HepG2 (cell line): ENCODE measurements around the gene ZIC4. TPM values are rescaled to one million over a fixed set of nuclear protein-coding genes. Genes with fewer than 3 reads are reported as not detected.

ENCODE experiments used
- ATAC-seq: fragments of 200-7000 bp; cut with Tn5 transposase; 3 replicates; pipeline ENCODE4 v1.9.1; 2020; ENCODE audit warnings: mild to moderate bottlenecking, moderate library complexity
- BruUV-seq: library from RNA; stranded (reverse); fragments of 400-500 nt; replicated peaks from 2 replicates; lab custom pipeline; 2021; lab: Mats Ljungman, UMichigan
- CTCF ChIA-PET: fragments of 300-600 bp; formaldehyde crosslinking; extraction: SDS; loops from one replicate; lab custom pipeline; 2021; ENCODE audit warnings: low total read pairs, inconsistent platforms, low intra/inter-chr PET ratio; lab: Yijun Ruan, JAX
- POLR2A ChIA-PET: fragments of 350-600 bp; sonication (Branson Sonifier 250); formaldehyde crosslinking; loops from one replicate; lab custom pipeline; 2020; ENCODE audit warnings: antibody characterized with exemption, inconsistent platforms; lab: Yijun Ruan, JAX
- DNase-seq: peaks from one replicate; pipeline ENCODE4 v3.0.0-alpha.2; 2015; ENCODE audit warnings: low spot score
- FAIRE-seq: peaks from 3 replicates; lab custom pipeline; 2011; peaks lifted over from hg19 to GRCh38; lab: Jason Lieb, UNC
- H2AFZ ChIP-seq: one replicate; pipeline ENCODE4 v1.6.1; 2011; ENCODE audit warnings: low read length, inconsistent platforms
- H3K27ac ChIP-seq: fragments of 300-600 bp; 3 replicates; pipeline ENCODE4 v1.8.0; 2011; ENCODE audit warnings: mixed run types, mild to moderate bottlenecking, mixed read lengths, low read length, inconsistent platforms; ENCODE audit not compliant: insufficient read depth; ENCODE audit errors: extremely low read length
- H3K27me3 ChIP-seq, 2 experiments: fragments of 200-600 bp in 1 of 2; 2 replicates in 1 of 2; 3 replicates in 1 of 2; pipeline versions ENCODE4 v1.6.0 to v1.8.0; 2011; ENCODE audit warnings: low read length in 2 of 2, mild to moderate bottlenecking in 2 of 2, moderate library complexity in 2 of 2, inconsistent platforms in 1 of 2; ENCODE audit not compliant: insufficient read depth in 2 of 2, control insufficient read depth in 1 of 2
- H3K36me3 ChIP-seq, 2 experiments: fragments of 200-600 bp in 1 of 2; replicated peaks in 1 of 2; 2 replicates in 1 of 2; 3 replicates in 1 of 2; pipeline versions ENCODE4 v1.5.1 to v1.8.0; 2011; ENCODE audit warnings: low read length in 2 of 2, inconsistent platforms in 1 of 2; ENCODE audit not compliant: insufficient read depth in 2 of 2, control insufficient read depth in 1 of 2
- H3K4me1 ChIP-seq: 2 replicates; pipeline ENCODE4 v1.5.1; 2012; ENCODE audit warnings: low read length, inconsistent platforms; ENCODE audit not compliant: insufficient read depth
- H3K4me2 ChIP-seq: 2 replicates; pipeline ENCODE4 v1.6.0; 2011; ENCODE audit warnings: low read depth, low read length, inconsistent platforms
- H3K4me3 ChIP-seq, 3 experiments: fragments of 200-600 bp in 1 of 3; sonication (generic), shearing (Covaris generic) in 1 of 3; replicated peaks in 1 of 3; 2 replicates each; pipeline ENCODE4 v1.5.1; 2011 to 2016; ENCODE audit warnings: low read length in 3 of 3, inconsistent platforms in 2 of 3, low read depth in 2 of 3, mild to moderate bottlenecking in 2 of 3, control low read depth in 1 of 3, mixed read lengths in 1 of 3; ENCODE audit not compliant: insufficient read depth in 1 of 3
- H3K79me2 ChIP-seq: one replicate; pipeline ENCODE4 v1.6.1; 2011; ENCODE audit warnings: low read length, inconsistent platforms; ENCODE audit not compliant: insufficient read depth
- H3K9ac ChIP-seq: 2 replicates; pipeline ENCODE4 v1.6.0; 2011; ENCODE audit warnings: mild to moderate bottlenecking, low read depth, low read length, inconsistent platforms; ENCODE audit not compliant: insufficient read depth
- H3K9me3 ChIP-seq: 2 replicates; pipeline ENCODE4 v1.5.1; 2012; ENCODE audit warnings: mild to moderate bottlenecking, low read length
- H4K20me1 ChIP-seq: 2 replicates; pipeline ENCODE4 v1.6.0; 2011; ENCODE audit warnings: inconsistent platforms, mild to moderate bottlenecking, low read length, moderate library complexity; ENCODE audit not compliant: insufficient read depth
- MAFK ChIP-seq, 2 experiments: IDR thresholded peaks in 1 of 2; conservative IDR thresholded peaks in 1 of 2; 2 replicates each; pipeline ENCODE4 v1.6.1; 2011; ENCODE audit warnings: improper control_type of control experiment in 2 of 2, low read length in 2 of 2
- RFX1 ChIP-seq: fragments of 450-650 bp; IDR thresholded peaks from 2 replicates; pipeline ENCODE4 v1.6.1; 2017
- SATB2 ChIP-seq: sonication (generic); formaldehyde crosslinking; IDR thresholded peaks from 2 replicates; pipeline ENCODE4 v1.5.0; 2020; ENCODE audit warnings: missing genetic modification reagents
- ZNF781 ChIP-seq: sonication (generic); formaldehyde crosslinking; IDR thresholded peaks from 2 replicates; pipeline ENCODE4 v1.5.1; 2020; ENCODE audit warnings: borderline replicate concordance, mild to moderate bottlenecking, missing genetic modification reagents; ENCODE audit errors: not compliant biosample characterization
- ZNF839 ChIP-seq: sonication (generic); formaldehyde crosslinking; IDR thresholded peaks from 2 replicates; pipeline ENCODE4 v1.4.0; 2020; ENCODE audit warnings: missing genetic modification reagents, mild to moderate bottlenecking, borderline replicate concordance
- WGBS: methylation state at CpG from one replicate; pipeline ENCODE4 v1.1.6; 2017; ENCODE audit warnings: low lambda C conversion rate; 5-methylcytosine and 5-hydroxymethylcytosine counted together
- in situ Hi-C: cut with HindIII; loops from 2 replicates; pipeline ENCODE4 v1.10.0; 2017; ENCODE audit warnings: low pct_unique_long_range_greater_than_20kb; ENCODE audit not compliant: extremely low pct_ligation_motif_present
- intact Hi-C: fragments of 100-400 bp; cut with micrococcal nuclease; formaldehyde crosslinking; loops from one replicate; pipeline ENCODE4 v1.10.0; 2022; ENCODE audit not compliant: unreplicated experiment
- polyA plus RNA-seq, 8 experiments: library from polyadenylated mRNA; depleted of rRNA in 3 of 8; stranded (reverse) in 7 of 8; unstranded in 1 of 8; fragments of >200 nt; fragmentation: Illumina TruSeq in 4 of 8; extraction: Trizol in 4 of 8; gene quantifications; 2 replicates each; pipeline versions ENCODE4 v1.2.1 to v1.2.3, GENCODE V29; 2011 to 2016; ENCODE audit warnings: low read depth in 4 of 8, missing spikeins in 1 of 8, mixed read lengths in 1 of 8; ENCODE audit not compliant: insufficient read depth in 1 of 8
- total RNA-seq, 5 experiments: library from RNA; depleted of rRNA; stranded (reverse); fragments of >200 nt; fragmentation: Illumina TruSeq; extraction: Trizol; gene quantifications; 2 replicates each; pipeline ENCODE4 v1.2.3, GENCODE V29; 2016; ENCODE audit warnings: low read depth in 1 of 5

The ZIC4 gene
- total and polyA plus RNA-seq, 2 of the 13 experiments (the other 11 are each of a cell fraction or from before 2014, with no cell fraction given): not detected

- Histone ChIP-seq H3K9me3 (no peaks in the 10 kb centered on the region), H3K9ac (no peak within 1 kb of the TSS), H3K27ac (no peak within 1 kb of the TSS), H3K4me1 (no peaks in the 10 kb centered on the region), H3K79me2 (no peaks in the 10 kb centered on the region), H2AFZ (no peak within 1 kb of the TSS), H4K20me1 (no peaks in the 10 kb centered on the region), H3K4me3 (no peak within 1 kb of the TSS), H3K27me3 (peaks cover 2 to 39% of the 10 kb centered on the region in 2 experiments; a peak in 4 of 5 replicates), H3K4me2 (no peak within 1 kb of the TSS), H3K36me3 (no peaks in the 10 kb centered on the region)
- ChIA-PET POLR2A (no interaction called here), CTCF (no interaction called here)
- FAIRE-seq (no peak), ATAC-seq (no peak), DNase-seq (no peak)
- intact Hi-C loops: no loop called here
- TF ChIP-seq ZNF781 (no peak), SATB2 (CRISPR knock-in tag) (no peak), ZNF839 (no peak)
- in situ Hi-C loops: no loop called here
- BruUV-seq: no TSS peak
- WGBS: 77% methylated on average over 62 of the region's 80 CpGs
Measured at GRCh38 chr3:147409143-147410115, 3.1 kb upstream of the ZIC4 start, which contains the start of gene ZIC1. ZIC1 (plus strand) TSS chr3:147409365; CDS start chr3:147410113, 748 bp downstream.

GRCh38 chr3:147408188-147409100 is 2.1 kb upstream of the ZIC4 start:
- ChIA-PET POLR2A (no interaction called here), CTCF (no interaction called here)
- Histone ChIP-seq H3K79me2 (no peaks in the 10 kb centered on the region), H2AFZ (no peak overlapping the region), H3K4me1 (no peaks in the 10 kb centered on the region), H4K20me1 (no peaks in the 10 kb centered on the region), H3K27ac (no peak overlapping the region), H3K36me3 (no peaks in the 10 kb centered on the region), H3K27me3 (peaks cover 2 to 48% of the 10 kb centered on the region in 2 experiments; a peak in 4 of 5 replicates), H3K4me3 (no peak overlapping the region), H3K9ac (no peak overlapping the region), H3K9me3 (no peaks in the 10 kb centered on the region), H3K4me2 (no peak overlapping the region)
- in situ Hi-C loops: no loop called here
- DNase-seq (no peak), ATAC-seq (no peak), FAIRE-seq (no peak)
- BruUV-seq: no TSS peak
- 60% methylated on average over 28 of the region's 28 CpGs for WGBS
- TF ChIP-seq MAFK (conservative IDR thresholded peaks at IDR 0.05 in 1 of 2, IDR thresholded peaks at IDR 0.05 in 1 of 2; ENCODE audit: low read length in 2 of 2) (peak in 1 of 2 experiments; percentile 43; a peak in 2 of 4 replicates), RFX1 (no peak)
- intact Hi-C loops: no loop called here
